Uterus (tissue), 4 donors: ENCODE data around the gene GRIK4. TPM values are rescaled to one million over a fixed set of nuclear protein-coding genes. Genes with fewer than 3 reads are reported as not detected.

Experiments
- DNase-seq, 2 donors: peaks; one replicate each; pipeline ENCODE4 v3.0.0-alpha.2; 2019 to 2020
- H3K27ac ChIP-seq, 2 donors: fragments of 200-600 bp; sonication (generic); 1 replicate in 1 of 2; 2 replicates in 1 of 2; pipeline ENCODE4 v1.5.1; 2016 to 2018
- H3K27me3 ChIP-seq, 2 donors: fragments of 200-600 bp; sonication (generic); one replicate each; pipeline ENCODE4 v1.5.1; 2018 to 2019; ENCODE audit warnings: control low read depth in 1 of 2
- H3K36me3 ChIP-seq, 2 donors: fragments of 200-600 bp; sonication (generic); one replicate each; pipeline ENCODE4 v1.5.1; 2019; ENCODE audit warnings: control low read depth in 1 of 2
- H3K4me1 ChIP-seq, 2 donors: fragments of 200-600 bp; sonication (generic); one replicate each; pipeline ENCODE4 v1.5.1; 2018 to 2019; ENCODE audit warnings: control low read depth in 1 of 2
- H3K4me3 ChIP-seq, 2 donors: fragments of 200-600 bp; sonication (generic); 1 replicate in 1 of 2; 2 replicates in 1 of 2; pipeline ENCODE4 v1.5.1; 2018 to 2019; ENCODE audit warnings: mild to moderate bottlenecking in 1 of 2
- H3K9me3 ChIP-seq, 2 donors: fragments of 200-600 bp; sonication (generic); one replicate each; pipeline ENCODE4 v1.5.1; 2019; ENCODE audit warnings: control low read depth in 1 of 2
- POLR2A ChIP-seq, 2 donors: fragments of 450-650 bp; IDR thresholded peaks; one replicate each; pipeline ENCODE4 v1.6.1; 2016; ENCODE audit warnings: antibody characterized with exemption in 2 of 2, mild to moderate bottlenecking in 1 of 2, moderate library complexity in 1 of 2
- intact Hi-C: fragments of 100-400 bp; cut with DNase I; formaldehyde crosslinking; loops from one replicate; pipeline ENCODE4 v1.15.1; 2023; ENCODE audit warnings: low total_unique reads
- total RNA-seq, 4 donors: library from RNA; depleted of rRNA in 3 of 4; stranded (reverse); fragments of >200 nt in 3 of 4; gene quantifications; one replicate each; pipeline versions ENCODE4 v1.1.0 to v1.2.4, GENCODE V29; 2014 to 2023
- TF ChIP-seq, protein P1 (sequence below), 4 experiments: fragments of 200-600 bp in 2 of 4; fragments of 450-650 bp in 2 of 4; sonication (generic) in 2 of 4; IDR thresholded peaks; one replicate each; pipeline ENCODE4 v1.5.1; 2016 to 2019; ENCODE audit warnings: antibody characterized with exemption in 4 of 4, mild to moderate bottlenecking in 2 of 4, moderate library complexity in 1 of 4
- donor health status: DM: yes; HTN: yes; CAD: no.

Gene GRIK4
- total RNA-seq, 4 donors from 2014 or later, result 0.28 to 1.1 TPM; not detected in 2

DNA sequence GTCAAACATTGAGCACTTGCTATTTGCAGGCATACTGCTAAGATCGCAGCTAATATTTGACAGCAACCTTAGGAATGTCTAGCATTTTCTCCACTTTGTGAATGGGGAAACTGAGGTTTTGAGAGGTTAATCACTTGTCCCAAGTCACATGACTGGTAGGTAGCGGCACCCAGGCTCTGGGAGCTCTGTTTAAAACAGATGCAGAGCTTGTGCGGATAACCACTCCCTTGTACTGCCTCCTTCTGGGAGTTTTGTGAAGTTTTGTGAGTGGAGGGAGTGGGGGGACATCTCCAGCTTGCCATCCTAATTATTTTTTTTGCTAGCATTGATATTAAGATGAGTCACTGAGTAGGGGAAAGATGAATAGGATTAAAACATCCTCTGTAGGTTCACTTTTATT lies 134.7 kb downstream of the GRIK4 start:
- no peak for DNase-seq
- Histone ChIP-seq H3K27ac (no peak overlapping the region), H3K9me3 (no peaks in the 10 kb centered on the region), H3K27me3 (no peaks in the 10 kb centered on the region), H3K4me1 (no peaks in the 10 kb centered on the region), H3K36me3 (no peaks in the 10 kb centered on the region), H3K4me3 (no peak overlapping the region)
- intact Hi-C loops, result no loop called here
- TF ChIP-seq, protein P1, sequence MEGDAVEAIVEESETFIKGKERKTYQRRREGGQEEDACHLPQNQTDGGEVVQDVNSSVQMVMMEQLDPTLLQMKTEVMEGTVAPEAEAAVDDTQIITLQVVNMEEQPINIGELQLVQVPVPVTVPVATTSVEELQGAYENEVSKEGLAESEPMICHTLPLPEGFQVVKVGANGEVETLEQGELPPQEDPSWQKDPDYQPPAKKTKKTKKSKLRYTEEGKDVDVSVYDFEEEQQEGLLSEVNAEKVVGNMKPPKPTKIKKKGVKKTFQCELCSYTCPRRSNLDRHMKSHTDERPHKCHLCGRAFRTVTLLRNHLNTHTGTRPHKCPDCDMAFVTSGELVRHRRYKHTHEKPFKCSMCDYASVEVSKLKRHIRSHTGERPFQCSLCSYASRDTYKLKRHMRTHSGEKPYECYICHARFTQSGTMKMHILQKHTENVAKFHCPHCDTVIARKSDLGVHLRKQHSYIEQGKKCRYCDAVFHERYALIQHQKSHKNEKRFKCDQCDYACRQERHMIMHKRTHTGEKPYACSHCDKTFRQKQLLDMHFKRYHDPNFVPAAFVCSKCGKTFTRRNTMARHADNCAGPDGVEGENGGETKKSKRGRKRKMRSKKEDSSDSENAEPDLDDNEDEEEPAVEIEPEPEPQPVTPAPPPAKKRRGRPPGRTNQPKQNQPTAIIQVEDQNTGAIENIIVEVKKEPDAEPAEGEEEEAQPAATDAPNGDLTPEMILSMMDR (IDR thresholded peaks at IDR 0.05), result no peak
- TF ChIP-seq POLR2A (IDR thresholded peaks at IDR 0.05), result no peak

DNA sequence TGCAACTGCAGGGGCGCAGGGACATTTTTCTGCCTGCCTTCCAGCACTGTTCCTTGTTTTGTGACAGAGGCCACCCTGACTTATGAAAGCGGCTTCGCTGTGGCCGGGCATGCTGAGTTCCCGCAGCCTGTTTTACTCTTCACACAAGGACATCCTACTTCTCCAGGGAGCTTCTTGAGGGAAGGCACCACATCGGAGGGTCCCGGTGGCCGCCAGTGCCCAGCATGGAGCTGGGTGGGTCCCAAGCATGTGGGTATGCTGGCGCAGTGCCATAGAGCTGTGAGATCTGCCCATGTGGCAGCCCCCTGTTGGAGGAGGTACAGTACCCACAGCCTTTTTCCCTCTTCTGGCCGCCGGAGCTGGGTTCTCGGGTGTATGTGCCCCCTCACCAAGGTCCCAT lies 136.1 kb downstream of the GRIK4 start:
- no peak overlapping the region for H3K4me3 ChIP-seq
- no peak for DNase-seq
- intact Hi-C loops, result no loop called here
- H3K27me3 ChIP-seq, result no peaks in the 10 kb centered on the region
- no peaks in the 10 kb centered on the region for H3K36me3 ChIP-seq
- no peaks in the 10 kb centered on the region for H3K4me1 ChIP-seq
- TF ChIP-seq, protein P1 (IDR thresholded peaks at IDR 0.05), result no peak
- no peak for TF ChIP-seq POLR2A (IDR thresholded peaks at IDR 0.05)
- no peaks in the 10 kb centered on the region for H3K9me3 ChIP-seq
- H3K27ac ChIP-seq, result no peak overlapping the region

DNA sequence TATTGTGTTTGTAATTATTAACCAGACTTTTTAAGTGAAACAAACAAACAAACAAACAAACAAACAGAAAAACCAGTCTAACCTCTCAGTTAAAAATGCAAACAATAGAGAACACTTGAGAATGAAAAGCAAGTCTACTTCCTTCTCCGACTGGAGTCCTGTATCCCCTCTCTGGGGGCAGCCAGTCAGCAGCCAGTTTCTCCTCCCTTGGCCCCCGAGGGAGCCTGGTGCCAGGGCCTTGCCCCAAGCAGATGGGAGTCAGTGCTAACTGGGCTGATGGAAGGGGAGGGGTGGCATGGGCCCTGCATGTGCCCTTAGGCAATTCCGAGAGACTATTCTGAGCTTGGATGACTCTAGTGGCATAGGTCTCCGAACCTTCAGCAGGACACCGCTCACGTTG lies 137.2 kb downstream of the GRIK4 start:
- DNase-seq, result no peak
- intact Hi-C loops, result no loop called here
- H3K4me1 ChIP-seq, result no peaks in the 10 kb centered on the region
- H3K27ac ChIP-seq, result no peak overlapping the region
- TF ChIP-seq, protein P1 (IDR thresholded peaks at IDR 0.05), result no peak
- TF ChIP-seq POLR2A (IDR thresholded peaks at IDR 0.05), result no peak
- no peaks in the 10 kb centered on the region for H3K27me3 ChIP-seq
- no peak overlapping the region for H3K4me3 ChIP-seq
- H3K9me3 ChIP-seq, result no peaks in the 10 kb centered on the region
- H3K36me3 ChIP-seq, result no peaks in the 10 kb centered on the region

DNA sequence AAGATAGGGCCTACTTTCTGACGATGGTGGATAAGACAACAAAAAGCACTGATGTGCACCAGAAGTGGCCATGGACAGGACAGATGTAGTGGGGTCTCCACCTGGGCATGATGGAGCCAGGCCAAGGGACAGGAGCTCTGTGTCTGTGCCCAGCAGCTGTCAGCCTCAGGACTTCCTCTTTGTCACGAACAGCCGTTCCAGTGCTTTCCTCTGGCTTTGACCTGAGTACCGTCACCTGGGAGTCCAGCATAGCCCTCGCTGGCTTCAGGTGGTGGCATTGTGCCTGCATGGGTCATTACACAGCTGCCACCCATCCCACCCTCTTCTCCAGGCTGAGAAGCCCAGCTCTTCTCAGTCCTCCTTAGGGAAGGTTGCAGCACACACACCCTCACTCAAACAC lies 137.8 kb downstream of the GRIK4 start:
- intact Hi-C loops, result no loop called here
- H3K9me3 ChIP-seq, result no peaks in the 10 kb centered on the region
- H3K4me3 ChIP-seq, result no peak overlapping the region
- H3K27ac ChIP-seq, result no peak overlapping the region
- TF ChIP-seq, protein P1 (IDR thresholded peaks at IDR 0.05), result no peak
- no peak for TF ChIP-seq POLR2A (IDR thresholded peaks at IDR 0.05)
- no peaks in the 10 kb centered on the region for H3K4me1 ChIP-seq
- no peaks in the 10 kb centered on the region for H3K27me3 ChIP-seq
- H3K36me3 ChIP-seq, result no peaks in the 10 kb centered on the region
- DNase-seq, result no peak

DNA sequence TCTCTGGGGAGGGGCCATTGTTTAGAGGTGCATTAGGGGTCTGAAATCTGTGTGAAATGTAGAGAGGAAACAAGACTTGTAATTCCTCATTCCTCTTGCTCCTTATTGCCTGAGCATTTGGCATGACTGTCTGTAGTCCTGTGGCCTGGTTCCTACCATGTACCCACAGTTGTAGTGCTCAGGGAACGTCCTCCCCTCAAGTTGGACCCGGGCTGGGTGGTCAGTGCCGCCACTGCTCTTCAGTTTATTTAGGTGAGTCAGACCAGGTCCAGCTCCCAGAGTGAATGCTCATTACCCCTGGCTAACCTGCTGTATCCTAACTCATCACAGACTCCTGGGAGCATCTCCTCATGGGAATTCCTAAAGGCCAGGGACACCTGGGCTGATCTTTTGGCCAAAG lies 139.8 kb downstream of the GRIK4 start:
- no peaks in the 10 kb centered on the region for H3K36me3 ChIP-seq

More for the DNA sequence above, 139.8 kb downstream of the GRIK4 start:
- Histone ChIP-seq H3K4me1 (no peaks in the 10 kb centered on the region), H3K27me3 (no peaks in the 10 kb centered on the region), H3K4me3 (no peak overlapping the region), H3K27ac (no peak overlapping the region), H3K9me3 (no peaks in the 10 kb centered on the region)
- TF ChIP-seq POLR2A (IDR thresholded peaks at IDR 0.05), result no peak
- TF ChIP-seq, protein P1 (IDR thresholded peaks at IDR 0.05), result no peak
- intact Hi-C loops, result no loop called here
- no peak for DNase-seq
